Adipose tissue (tissue), 3 donors: ENCODE measurements around the gene NPTXR. TPM values are rescaled to one million over a fixed set of nuclear protein-coding genes. Genes with fewer than 3 reads are reported as not detected.

Source experiments
- H3K27ac ChIP-seq: one replicate; pipeline ENCODE4 v1.5.1; 2013; ENCODE audit warnings: low read depth, low read length
- WGBS, 3 donors: extraction: QIAGEN DNeasy Blood & Tissue Kit; methylation state at CpG; one replicate each; pipeline ENCODE4 v1.1.7; 2013; 5-methylcytosine and 5-hydroxymethylcytosine counted together
- polyA plus RNA-seq, 3 donors: library from polyadenylated mRNA; stranded (reverse); fragments of 200-250 nt; gene quantifications; one replicate each; pipeline ENCODE4 v1.2.3, GENCODE V29; 2013
- donor health status: healthy with polysubstance abuse.
- donor health status: Bipolar disorder and iron deficiency.
- donor health status: healthy.

NPTXR gene
- polyA plus RNA-seq = 1 to 10 TPM; 2.7 to 3.6 (median 2.7) TPM

DNA sequence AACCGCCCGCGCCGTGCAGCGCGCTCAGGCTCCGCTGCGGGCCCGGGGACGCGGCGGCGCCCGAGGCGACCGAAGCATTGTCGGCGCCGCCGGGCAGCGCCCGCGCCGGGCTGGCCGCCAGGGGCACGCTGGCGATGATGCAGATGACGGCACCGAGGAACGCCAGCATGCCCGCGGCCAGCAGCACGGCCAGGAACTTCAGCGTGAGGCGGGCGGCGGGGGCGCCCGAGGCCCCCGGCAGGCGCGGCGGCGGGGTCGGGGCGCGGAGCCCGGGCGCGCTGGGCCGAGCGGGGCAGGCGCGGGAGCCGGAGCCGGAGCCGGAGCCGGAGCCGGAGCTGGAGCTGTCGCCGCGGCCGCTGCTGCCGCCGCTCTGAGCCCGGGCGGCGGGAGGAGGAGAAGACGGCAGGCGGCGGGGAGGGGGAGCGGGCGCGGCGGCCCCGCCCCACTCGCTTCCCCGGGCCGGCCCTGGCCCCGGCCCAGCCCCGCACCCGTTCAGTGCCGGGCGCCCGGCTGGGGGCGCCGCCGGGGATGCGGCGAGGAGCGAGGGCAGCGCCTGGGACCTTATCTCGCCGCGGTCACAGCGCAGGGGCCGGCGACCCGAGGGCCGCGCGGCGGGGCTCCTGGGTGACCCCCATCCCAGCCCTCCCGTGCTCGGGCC, at the start of gene NPTXR:
NPTXR (minus strand) TSS at position 372 of the 658 bp plus-strand sequence.
- H3K27ac ChIP-seq = no peak within 1 kb of the TSS
- 0 to 1% (median 0%) methylated on average over 56 to 102 of the region's 105 CpGs for WGBS, 3 donors

DNA sequence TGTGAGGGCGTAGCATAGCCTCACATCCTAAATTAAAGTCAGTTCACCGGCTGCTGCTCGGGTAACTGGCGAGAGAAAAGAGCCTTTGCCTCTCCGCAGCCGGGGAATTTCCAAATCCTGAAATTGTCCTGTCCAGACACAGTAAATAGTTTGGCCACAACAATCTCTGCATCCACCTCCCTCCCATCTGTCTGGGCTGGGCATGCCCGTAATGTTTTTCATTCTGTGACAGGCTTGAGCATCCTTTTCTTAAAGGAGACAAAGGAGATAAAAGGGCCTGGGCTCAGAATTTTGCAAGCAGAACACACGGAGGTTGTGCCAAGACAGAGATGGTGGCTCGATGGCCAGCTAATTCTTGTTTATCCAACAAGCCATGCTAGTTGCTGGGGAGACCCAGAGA, 47.4 kb upstream of the NPTXR start:
- no peak overlapping the region for H3K27ac ChIP-seq
- WGBS, 3 donors = 71 to 74% (median 74%) methylated on average over 9 of the region's 9 CpGs

DNA sequence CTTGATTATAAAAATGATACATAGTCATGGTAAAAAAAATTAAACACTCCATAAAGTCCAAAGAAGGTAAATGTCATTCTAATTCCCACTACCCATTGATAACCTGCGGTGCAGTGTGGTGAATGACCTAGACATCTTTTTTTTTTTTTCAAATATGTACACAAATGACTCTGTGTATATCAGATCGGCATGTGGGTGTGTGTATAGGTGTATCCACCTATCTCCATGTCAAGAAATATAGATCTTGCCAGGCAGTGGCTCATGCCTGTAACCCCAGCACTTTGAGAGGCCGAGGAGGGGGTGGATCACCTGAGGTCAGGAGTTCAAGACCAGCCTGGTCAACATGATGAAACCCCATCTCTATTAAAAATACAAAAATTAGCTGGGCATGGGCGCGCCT, 46.5 kb upstream of the NPTXR start:
- no peak overlapping the region for H3K27ac ChIP-seq
- 66 to 91% (median 87%) methylated on average over 5 of the region's 5 CpGs for WGBS, 3 donors

DNA sequence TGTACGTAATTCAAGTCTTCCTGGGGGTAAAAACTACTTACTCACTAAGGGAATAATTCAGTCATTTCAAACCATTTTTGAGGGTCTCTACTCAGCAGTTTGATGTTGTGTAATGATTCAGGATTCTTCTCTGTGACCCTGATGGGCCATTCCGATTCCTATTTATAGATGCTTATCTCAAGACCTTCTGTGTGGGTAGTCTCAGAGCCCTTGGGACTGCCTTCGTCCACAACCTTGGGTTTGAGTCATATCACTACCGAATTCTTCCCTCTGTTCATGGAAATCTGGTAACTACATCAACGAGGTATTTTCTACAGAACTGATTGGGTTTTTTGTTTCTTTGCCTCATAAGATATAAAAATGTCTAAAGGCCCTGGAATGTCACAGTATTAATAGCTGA, 42.5 kb upstream of the NPTXR start:
- no peak overlapping the region for H3K27ac ChIP-seq
- WGBS, 3 donors = 56 to 60% (median 58%) methylated on average over 5 of the region's 5 CpGs

DNA sequence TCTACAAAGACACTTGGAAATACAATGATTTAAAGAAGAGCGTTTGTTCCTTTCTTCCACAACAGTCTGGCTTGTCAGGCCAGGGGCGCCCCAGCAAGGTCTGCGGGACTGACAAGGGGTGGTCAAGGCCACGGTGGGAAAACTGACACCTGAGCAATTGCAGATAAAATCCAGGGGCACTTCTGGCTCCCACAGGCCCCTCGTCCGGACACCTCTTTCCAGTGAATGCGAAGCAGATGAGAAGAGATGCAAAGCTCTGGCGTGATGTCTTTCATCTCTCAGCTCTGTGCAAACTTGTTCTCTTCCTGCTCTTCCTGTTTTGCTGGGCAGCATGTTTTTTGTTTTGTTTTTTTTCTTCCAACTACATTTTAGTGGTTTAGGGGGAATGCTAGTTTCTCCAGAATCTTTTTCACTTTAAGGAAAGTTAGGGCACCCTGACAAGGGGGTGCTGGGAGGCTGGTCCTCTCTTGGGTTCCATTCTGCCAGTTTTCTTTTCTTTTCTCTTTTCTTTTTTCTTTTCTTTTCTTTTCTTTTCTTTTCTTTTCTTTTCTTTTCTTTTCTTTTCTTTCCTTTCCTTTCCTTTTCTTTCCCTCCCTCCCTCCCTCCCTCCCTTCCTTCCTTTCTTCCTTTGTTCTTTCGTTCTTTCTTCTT, 39.3 kb upstream of the NPTXR start:
- H3K27ac ChIP-seq = no peak overlapping the region
- WGBS, 3 donors = 38 to 70% (median 61%) methylated on average over 9 of the region's 9 CpGs

DNA sequence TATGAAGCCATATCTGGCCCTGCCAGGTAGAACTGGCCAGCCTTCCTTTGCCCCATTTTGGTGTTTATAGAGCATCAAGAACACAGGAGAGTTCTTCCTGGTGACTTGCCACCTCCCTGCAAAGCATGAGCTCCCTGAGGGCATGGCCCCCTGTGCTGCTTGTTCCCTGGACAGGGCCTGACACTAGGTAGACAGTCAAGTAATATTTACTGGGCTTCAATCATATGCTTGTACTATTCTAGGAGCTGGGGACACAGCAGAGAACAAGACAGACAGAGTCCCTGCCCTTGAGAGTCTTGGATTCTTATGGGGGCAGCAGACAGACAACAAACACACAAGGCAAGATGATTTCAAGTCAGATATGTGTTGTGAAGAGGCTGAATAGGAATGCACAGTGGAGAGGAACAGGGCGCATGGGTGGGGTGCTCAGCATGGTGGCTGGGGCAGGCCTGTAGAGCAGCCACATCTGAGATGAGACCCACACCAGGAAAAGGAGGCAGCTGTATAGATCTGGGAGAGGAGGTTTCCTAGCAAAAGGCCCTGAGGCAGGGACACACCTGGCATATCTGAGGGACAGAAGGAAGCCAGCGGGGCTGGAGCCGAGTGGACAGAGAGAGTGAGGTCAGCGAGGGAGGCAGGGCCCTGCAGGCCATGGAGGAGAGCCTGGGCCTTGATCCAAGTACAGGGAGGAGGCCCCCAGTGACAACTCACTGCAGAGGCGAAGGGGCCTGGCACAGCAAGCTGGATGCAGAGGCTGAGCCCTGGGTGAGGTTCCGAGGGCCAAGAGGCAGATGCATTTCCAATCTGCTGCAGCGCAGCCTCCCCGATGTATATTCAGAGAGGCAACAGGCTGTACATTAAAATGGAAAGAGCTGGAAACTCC, 38.4 kb upstream of the NPTXR start:
- 37 to 67% (median 65%) methylated on average over 8 of the region's 8 CpGs for WGBS, 3 donors
- H3K27ac ChIP-seq = no peak overlapping the region

DNA sequence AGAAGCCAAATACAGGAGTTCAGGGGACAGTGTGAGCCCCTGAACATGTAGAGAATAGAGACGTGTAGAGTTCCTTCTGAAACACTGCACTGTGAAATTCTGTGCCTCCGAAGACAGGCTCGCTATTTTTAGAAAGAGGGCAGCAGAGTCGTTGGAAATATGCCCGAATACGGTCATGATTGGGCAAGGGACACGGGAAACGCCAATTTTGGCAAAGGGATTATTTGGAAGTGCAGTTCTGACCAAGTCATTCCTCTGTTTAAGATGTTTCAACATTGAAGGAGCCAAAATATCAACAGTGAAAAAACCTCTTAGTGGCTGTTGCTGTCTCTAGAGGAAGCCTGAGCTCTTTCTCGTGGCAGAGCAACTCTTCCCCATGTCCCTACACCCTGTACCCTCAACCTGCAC, 37.6 kb upstream of the NPTXR start:
- H3K27ac ChIP-seq = no peak overlapping the region
- WGBS, 3 donors = 8 to 12% (median 9%) methylated on average over 9 of the region's 9 CpGs

DNA sequence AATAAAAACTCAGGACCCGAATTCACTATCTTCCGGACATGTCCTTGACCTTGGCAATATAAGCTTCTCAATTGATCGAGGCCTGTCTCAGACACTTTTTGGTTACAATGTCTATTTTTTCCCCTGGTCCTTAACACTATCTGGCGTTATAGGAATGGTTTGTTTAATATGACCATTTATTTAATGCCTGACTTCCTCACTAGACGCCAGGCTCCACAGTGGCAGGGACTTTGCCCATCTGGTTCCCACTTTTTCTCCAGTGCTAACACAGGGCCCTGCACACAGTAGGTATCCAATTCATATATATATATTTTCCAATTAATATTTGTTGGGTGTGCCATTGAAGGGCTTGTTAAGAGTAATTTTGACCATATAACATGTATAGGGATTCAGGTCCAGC, 36.1 kb upstream of the NPTXR start:
- WGBS, 3 donors = 59 to 94% (median 82%) methylated on average over 5 of the region's 5 CpGs
- H3K27ac ChIP-seq = no peak overlapping the region

DNA sequence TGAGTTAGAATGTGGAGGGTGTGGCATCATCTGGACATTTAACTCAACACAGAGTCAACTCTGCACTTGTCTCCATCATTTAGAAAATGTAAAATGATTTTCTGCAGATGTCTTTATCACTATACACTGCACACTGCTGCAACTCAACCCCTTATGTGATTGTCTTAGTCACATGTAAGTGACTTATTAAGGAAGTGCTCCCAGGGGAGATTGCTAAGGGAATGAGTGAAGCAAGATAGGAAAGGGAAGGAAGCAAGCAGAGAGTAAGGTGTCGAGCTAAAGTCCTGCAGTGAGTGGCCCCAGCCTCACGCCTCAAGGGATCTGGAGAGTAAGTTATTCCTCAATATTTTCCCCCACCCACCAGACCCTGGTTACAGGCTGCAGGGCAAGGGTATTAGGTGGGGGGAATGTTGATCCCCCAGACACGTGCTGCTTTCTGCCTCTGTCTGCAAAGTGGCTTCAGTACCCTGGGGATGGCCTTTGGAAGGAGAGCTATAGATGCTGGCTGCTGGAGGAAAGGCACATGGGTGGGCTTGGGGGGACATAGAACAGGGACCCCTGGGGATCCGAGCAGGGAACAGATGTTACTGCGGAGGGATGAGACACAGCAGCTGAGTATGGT, 35.4 kb upstream of the NPTXR start:
- H3K27ac ChIP-seq = no peak overlapping the region
- WGBS, 3 donors = 58 to 87% (median 64%) methylated on average over 5 of the region's 5 CpGs

DNA sequence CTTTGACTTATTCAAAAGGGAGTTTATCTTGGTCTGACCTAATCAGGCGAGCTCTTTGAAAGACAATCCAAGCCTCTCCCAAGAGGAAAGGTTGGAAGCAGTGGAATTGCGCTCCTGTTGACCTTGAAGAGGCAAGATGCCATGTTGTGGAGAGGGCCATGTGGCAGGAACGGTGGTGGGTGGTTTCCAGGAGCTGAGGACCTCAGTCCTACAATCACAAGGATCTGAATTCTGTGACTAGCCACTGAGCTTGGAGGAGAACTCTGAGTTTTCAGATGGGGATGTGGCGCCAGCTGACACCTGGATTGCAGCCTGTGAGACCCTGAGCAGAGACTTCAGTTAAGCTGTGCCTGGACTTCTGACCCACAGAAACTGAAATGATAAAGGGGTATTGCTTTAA, 34.2 kb upstream of the NPTXR start:
- WGBS, 3 donors = 91 to 97% (median 92%) methylated on average over 4 of the region's 4 CpGs
- no peak overlapping the region for H3K27ac ChIP-seq

DNA sequence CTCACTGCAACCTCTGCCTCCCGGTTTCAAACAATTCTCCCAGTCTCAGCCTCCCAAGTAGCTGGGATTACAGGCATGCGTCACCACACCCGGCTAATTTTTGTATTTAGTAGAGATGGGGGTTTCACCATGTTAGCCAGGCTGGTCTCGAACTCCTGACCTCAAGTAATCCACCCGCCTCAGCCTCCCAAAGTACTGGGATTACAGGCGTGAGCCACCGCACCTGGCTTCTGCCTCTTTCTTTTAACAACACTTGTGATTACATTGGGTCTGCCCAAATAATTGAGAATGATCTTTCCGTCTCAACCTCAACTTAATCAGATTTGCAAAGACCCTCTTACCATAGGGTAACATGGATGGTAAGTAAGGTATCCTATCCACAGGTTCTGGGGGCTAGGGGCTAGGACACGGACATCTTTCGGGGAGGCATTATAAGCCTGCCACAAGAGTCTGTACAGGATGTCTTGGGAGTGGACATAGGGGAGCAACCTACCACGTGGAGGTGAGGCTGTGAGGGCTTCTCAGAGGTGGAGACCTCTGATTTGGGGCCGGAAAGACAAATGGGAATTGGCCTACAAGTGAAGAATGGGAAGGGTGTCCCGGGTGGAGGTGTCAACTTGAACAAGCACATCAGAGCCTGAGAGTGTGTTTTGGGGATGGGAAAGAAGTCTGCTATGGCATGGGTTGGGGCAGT, 30.8 kb upstream of the NPTXR start:
- 90 to 92% (median 91%) methylated on average over 13 of the region's 13 CpGs for WGBS, 3 donors
- H3K27ac ChIP-seq = no peak overlapping the region

DNA sequence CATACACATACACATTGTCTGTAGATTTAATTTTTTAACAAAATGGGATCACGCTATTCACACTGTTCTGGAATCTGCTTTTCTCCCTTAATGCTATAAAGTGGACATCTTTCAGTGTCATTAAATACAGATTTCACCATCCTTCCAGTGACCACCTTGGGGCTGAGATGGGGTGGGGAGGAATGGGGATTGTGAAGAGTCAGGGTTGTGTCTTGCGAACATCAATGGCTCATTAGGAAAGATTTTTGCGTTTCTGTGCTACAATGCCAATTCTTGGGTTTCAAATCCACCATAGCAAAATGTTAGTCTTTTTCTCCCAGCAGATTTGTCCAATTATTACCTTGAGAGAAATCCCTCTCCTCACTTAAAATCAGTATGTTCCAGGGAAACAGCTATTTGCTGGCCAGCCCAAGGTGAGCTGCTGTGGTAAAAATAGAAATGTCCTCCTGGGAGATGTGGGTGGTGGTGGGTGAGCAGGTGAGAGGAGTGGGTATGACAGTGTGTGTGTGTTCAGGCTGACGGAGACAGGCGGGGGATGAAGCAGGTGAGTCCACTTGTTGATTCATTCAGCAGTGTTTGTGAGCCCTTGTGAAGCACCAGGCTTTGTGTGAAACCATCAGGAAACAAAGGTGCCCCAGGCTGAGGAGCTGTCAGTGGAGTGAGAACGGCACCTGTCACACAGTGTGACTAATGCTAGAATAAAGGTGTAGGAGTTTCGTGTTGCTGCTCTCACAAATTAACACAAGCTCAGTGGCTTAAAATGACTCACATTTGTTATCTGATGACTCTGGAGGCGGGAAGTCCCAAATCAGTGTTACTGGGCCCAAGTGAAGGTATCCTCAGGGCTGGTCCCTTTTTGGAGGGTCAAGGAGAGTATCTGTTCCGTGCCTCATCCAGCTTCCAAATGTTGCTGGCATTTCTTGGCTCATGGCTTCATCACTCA, 29.9 kb upstream of the NPTXR start:
- 76 to 81% (median 78%) methylated on average over 9 of the region's 9 CpGs for WGBS, 3 donors
- no peak overlapping the region for H3K27ac ChIP-seq

DNA sequence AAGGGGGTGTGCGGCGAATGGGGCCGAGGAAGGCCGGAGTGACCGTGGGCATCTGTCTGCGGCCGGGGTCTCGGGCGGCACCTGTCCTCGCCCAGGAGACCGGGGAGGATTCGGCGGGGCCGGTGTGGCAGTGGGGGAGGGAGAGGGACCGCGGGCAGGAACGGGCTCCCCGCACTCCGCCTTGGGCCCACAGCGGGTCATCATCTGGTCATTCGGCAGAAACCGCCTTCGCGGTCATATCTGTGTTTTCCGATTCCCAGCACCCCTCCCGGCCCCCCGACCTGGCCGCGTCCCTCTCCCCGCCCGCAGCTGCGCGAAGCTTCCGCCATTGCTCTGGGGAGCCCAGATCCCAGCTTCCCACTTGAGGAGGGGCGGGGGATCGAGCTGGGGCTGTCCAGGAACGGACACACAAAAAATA, 29.0 kb upstream of the NPTXR start:
- peak overlapping the region; percentile 51 for H3K27ac ChIP-seq
- WGBS, 3 donors = 0 to 1% (median 1%) methylated on average over 32 to 37 of the region's 37 CpGs

DNA sequence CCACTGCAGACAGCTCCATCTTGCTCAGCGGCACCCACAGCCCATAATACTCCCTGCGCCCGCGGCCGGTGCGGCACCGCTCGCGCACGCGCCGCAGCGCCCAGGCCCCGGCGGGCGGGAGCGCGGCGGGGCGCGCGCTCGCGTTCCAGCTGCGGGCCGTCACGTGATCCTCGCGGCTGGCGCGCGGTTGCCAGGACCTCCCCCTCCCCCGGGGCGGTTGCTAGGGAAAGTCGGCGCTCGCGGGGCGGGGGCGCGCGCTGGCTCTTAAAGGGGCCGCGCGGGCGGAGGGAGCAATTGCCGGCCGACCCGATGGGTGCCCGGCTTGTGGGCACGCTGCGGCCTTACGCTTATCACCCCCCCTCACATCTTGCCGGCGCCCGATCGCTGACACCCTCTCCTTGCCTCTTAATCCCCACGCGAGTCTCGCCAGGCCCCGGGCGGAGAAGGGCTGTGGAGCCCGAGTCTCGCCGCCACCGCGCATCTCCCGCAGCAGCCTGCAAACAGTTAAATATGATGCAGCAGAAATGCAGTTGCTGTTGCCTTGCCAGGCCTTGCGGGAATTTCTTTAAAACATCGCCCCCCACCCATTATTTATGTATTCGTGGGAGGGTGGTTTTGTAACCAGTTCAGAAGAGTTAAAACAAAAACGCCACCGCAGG, 28.5 kb upstream of the NPTXR start, which contains the start of gene CBX6:
CBX6 (minus strand) TSS at position 45 of the 659 bp plus-strand sequence; CDS start at position 19, 26 bp downstream.
- WGBS, 3 donors = 0 to 1% (median 1%) methylated on average over 42 to 73 of the region's 73 CpGs

DNA sequence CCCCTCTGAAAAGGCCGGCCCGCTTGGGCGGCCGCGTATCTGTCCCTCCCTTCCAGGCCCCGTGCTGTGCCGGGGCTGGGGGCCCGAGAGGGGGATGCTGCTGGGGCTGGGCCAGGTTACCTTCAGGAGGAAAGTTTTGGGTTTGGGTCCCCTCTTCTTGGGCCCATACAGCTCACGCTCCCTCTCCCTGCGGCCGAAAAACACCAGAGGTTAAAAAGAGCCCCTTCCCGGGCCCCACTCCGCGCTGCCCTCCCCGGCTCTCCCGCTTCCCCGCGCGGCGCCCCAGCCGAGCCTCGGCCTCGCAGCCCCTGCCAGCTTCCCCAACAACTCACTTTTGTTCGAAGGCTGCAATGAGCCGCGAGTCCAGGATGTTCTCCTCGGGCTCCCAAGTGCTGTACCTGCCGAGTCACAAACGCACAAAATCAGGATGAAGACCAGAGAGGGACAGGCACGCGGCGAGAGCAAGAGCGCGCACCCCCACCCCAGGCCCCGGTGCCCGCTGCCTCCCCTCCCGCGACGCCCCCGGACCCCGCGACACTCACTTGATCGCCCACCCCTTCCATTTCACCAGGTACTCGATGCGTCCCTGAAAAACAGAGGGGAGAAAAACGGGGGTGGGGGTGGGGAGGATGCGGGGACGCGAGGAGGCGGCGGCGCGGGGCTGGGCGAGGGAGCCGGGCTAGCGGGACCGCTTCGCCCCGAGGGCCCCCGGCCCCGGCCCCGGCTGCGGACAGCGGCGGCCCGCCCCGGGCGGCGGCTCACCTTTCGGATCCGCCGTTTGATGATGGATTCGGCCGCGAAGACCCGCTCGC, 27.7 kb upstream of the NPTXR start:
- no peak overlapping the region for H3K27ac ChIP-seq

More for the DNA sequence above, 28.5 kb upstream of the NPTXR start, which contains the start of gene CBX6:
- peak within 1 kb of the TSS; percentile 51 for H3K27ac ChIP-seq

More for the DNA sequence above, 27.7 kb upstream of the NPTXR start:
- 1 to 2% (median 1%) methylated on average over 46 to 76 of the region's 77 CpGs for WGBS, 3 donors
